Globus pallidus (tissue), 1 donor: ENCODE measurements around the gene CDK11B.
"Not testable (repeated sequence)": the region's sequence is repeated elsewhere in the genome, so short reads cannot be mapped to it uniquely, and the experiment has no call there.

Experiments
- DNase-seq: peaks from one replicate; pipeline ENCODE4 v3.0.0-alpha.2; 2015; ENCODE audit warnings: low spot score

The CDK11B gene

GRCh38 chr1:1599030-1599934 is 59.5 kb downstream of the CDK11B start:
- DNase-seq: no peak

DNA sequence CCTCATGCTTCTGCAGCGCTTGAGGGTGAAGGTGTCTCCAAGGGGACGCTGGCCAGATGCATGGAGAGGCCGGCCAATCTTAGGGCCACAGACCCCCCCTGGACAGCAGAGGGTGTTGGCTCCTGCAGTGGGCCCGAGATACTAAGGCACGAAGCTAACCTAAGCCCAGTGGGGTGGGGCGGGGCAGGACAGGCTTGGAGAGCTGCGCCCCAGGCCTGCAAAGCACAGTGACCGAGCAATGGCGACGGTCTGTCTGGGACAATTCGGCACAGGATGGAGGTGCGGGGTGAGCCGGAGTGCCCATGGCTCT is 60.1 kb downstream of the CDK11B start:
- DNase-seq: no peak

DNA sequence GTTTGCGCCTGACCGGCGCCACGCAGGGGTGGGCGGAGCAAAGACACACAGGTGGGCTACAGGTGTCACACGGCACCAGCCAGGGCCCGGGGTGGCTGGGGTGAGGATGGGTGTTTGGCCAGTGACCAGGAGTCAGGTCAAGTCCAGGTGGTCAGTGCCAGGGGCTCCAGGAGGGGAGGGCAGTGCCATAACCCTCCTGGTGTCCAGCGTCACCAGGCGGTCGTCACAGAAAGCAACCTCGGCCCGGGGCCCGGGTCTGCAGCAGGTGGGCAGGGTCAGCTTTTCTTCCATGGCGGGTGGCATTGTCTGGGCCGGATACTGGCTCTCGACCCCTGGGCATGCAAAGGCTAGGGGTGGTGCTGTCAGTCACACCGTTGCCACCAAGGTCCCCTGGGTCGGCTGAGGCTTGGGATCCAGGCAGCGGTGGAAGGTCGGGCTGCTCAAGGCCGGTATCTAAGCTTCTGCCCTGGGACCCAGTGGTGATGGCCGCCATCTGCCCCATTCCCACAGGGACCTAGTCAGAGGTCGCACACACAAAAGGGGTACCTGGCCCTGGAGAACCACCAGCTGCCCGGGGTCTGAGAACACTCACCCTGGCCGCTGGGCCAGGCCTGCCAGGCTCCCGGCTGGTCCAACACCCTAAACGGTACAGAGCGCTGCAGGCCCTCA is 60.6 kb downstream of the CDK11B start:
- no peak for DNase-seq

DNA sequence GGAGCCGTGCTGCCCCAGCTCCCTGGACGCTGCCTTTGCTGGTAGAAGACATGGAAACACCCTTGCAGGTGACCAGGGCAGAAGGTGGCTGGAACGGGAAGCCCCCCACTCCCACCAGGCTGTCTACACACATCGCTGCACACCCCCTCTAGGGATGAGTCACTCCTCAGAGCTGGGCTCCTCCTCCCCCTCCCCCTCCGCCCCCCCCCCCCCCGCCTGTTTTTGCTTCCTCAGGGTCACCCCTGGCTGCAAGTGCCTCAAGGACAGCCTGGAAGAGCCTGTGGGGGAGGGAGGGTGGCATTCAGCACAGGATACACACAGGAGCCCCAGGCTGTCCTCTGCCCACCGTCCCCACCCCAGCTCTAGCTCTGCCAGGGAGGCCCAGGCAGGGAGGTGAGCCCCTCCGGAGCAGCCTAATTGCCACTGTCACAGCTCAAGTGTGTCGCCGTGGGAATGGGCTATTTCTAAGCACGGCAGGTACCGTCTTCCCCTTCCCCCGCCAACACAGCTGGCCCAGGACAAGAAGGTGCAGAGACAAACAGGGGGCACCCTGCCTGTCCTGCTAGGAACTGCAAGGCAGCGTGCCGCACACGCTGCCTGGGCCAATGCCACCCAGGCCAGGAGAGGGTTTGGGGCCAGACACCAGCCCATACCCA is 61.4 kb downstream of the CDK11B start:
- no peak for DNase-seq

DNA sequence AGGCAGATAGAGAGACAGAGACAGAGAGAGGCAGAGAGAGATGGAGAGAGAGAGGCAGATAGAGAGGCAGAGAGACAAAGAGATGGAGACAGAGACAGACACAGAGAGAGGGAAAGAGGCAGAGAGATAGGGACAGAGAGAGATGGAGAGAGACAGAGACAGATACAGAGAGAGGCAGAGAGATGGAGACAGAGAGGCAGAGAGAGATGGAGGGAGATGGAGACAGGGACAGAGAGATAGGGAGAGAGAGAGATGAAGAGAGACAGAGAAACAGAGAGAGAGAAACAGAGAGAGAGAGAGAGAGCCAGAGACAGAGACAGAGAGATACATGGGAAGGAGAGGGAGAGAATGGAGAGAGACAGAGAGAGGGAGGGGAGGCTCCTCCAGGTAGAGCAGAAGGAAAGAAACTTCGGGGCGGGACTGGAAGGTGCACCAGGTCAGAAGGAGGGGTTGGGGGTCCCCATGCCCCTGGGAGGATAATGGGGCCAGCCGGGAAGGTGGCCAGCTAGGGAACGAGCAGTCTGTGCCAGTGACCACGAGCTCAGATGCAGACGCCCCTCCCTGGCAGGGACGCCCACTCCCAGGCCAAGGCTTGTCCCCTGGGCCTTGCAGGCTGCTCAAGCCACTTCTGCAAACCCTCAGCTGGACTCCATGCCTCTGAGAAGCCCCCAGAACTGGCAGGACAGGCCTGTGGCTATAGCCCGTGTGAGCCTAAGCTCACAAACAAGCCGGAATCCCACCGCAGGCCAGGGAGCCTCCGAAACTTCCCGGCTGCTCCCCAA is 62.1 kb downstream of the CDK11B start:
- no peak for DNase-seq

DNA sequence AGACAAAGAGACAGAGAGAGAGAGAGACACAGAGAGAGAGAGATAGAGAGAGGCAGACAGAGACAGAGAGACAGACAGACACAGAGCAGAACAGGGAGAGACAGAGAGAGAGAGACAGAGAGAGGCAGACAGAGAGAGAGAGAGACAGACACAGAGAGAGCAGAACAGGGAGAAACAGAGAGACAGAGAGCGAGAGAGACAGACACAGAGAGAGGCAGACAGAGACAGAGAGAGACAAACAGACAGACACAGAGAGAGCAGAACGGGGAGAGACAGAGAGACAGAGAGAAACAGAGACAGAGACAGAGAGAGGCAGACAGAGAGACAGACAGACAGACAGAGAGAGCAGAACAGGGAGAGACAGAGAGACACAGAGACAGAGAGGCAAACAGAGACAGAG is 63.5 kb downstream of the CDK11B start:
- not testable (repeated sequence) for DNase-seq

GRCh38 chr1:1594602-1595260 is 64.1 kb downstream of the CDK11B start:
- no peak for DNase-seq

DNA sequence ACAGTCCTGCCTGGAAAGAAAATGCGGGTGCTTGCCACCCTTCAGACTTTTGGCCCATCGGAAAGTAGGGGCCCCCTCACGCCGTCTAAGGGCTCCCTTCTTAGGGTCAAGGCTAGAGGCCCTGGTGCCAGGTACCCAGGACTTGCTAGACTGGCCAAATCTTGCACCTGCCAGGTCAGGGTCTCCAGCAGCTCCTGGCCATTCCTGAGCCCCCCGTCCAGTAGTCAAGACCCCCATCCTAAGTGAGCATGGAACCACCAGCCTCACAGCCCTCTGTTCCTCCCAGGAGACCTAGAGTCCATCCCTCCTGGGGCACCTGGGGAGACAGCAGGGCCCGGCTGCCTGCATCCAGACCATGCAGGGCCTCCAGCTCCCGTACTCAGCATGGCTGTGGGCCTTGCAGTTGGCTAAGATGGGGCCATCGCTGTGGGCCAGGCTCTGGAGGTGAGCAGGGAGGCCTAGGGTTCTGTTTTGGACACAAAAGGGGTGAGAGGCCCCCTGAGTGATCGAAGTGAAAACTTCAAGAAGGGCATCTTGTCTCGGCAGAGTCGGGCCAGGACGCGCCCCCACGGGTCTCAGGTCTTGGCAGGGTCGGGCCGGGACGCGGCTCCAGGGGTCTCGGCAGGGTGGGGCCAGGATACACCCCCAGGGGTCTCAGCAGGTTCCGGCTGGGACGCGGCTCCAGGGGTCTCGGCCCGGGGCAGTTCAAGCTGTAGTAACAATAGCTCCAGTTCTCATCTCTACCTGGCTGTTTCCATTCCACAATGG is 64.8 kb downstream of the CDK11B start:
- no peak for DNase-seq

GRCh38 chr1:1591452-1591851 is 67.4 kb downstream of the CDK11B start:
- DNase-seq: no peak
